Measurements from ENCODE around the gene TUBA1B.

DNA sequence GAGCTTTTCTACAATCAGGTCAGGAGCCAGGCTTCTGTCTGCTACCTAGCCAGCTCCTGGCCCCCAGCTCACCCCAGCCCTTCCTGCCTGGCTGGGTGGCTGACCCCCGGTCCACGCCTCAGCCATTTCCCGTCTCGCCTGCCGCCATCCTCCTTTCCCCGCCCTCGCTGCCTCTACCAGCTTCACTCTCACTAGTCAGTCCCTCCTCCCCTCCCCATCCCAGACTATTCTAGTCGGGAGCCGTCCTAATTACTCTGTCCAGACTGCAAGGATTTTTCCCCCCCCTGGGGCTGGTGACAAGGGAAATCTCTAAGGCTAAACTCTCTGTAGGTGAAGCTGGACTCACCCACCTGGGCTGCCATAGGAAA lies 37.4 kb downstream of the TUBA1B start:
- TF ChIP-seq, protein P1, sequence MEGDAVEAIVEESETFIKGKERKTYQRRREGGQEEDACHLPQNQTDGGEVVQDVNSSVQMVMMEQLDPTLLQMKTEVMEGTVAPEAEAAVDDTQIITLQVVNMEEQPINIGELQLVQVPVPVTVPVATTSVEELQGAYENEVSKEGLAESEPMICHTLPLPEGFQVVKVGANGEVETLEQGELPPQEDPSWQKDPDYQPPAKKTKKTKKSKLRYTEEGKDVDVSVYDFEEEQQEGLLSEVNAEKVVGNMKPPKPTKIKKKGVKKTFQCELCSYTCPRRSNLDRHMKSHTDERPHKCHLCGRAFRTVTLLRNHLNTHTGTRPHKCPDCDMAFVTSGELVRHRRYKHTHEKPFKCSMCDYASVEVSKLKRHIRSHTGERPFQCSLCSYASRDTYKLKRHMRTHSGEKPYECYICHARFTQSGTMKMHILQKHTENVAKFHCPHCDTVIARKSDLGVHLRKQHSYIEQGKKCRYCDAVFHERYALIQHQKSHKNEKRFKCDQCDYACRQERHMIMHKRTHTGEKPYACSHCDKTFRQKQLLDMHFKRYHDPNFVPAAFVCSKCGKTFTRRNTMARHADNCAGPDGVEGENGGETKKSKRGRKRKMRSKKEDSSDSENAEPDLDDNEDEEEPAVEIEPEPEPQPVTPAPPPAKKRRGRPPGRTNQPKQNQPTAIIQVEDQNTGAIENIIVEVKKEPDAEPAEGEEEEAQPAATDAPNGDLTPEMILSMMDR (IDR thresholded peaks at IDR 0.05): no peak
- no peak for TF ChIP-seq POLR2A (IDR thresholded peaks at IDR 0.05)

All from testis (tissue), 2 donors.